ENCODE data around the gene NCMAP. TPM values are rescaled to one million over a fixed set of nuclear protein-coding genes. Genes with fewer than 3 reads are reported as not detected.

NCMAP gene
- polyA plus RNA-seq, 1 donor (not counting 4 experiments of a cell fraction or from before 2014, with no cell fraction given): 0.05 TPM

GRCh38 chr1:24536391-24536840 lies 19.5 kb upstream of the NCMAP start:
- H2AFZ ChIP-seq (ENCODE audit: control insufficient read depth, low read length): no peak overlapping the region
- no peak for FAIRE-seq
- peaks cover 8% of the 10 kb centered on the region for H3K4me1 ChIP-seq (ENCODE audit: control insufficient read depth, extremely low read depth, insufficient read depth, low read length)
- no peak for TF ChIP-seq CTCF (optimal IDR thresholded peaks at IDR 0.05 in 1 of 3, IDR thresholded peaks at IDR 0.05 in 1 of 3, conservative IDR thresholded peaks at IDR 0.05 in 1 of 3; ENCODE audit: extremely low read depth in 1 of 3, insufficient read depth in 2 of 3, low read length in 3 of 3)
- peaks cover 4 to 8% of the 10 kb centered on the region in 2 experiments for H3K36me3 ChIP-seq (ENCODE audit: control insufficient read depth in 2 of 2, extremely low read depth in 1 of 2, insufficient read depth in 2 of 2, low read length in 2 of 2)
- H4K20me1 ChIP-seq (ENCODE audit: control insufficient read depth, extremely low read depth, insufficient read depth, low read length): no peaks in the 10 kb centered on the region
- no peak overlapping the region for H3K27ac ChIP-seq (ENCODE audit: control insufficient read depth, insufficient read depth, low read length)
- H3K9me1 ChIP-seq (ENCODE audit: control insufficient read depth, extremely low read depth, insufficient read depth, low read length): no peaks in the 10 kb centered on the region
- dilution Hi-C loops (cut with MboI; ENCODE audit: extremely low pct_ligation_motif_present, low sequenced_read_pairs): no loop called here
- no peak for DNase-seq (ENCODE audit: low read depth, low spot score)
- H3K9me3 ChIP-seq (ENCODE audit: control insufficient read depth, low read depth, low read length): no peaks in the 10 kb centered on the region
- no peak overlapping the region for H3K4me3 ChIP-seq (ENCODE audit: control insufficient read depth in 2 of 3, extremely low read depth in 1 of 3, insufficient read depth in 2 of 3, low read depth in 1 of 3, low read length in 3 of 3)
- H3K79me2 ChIP-seq (ENCODE audit: control insufficient read depth, insufficient read depth, low read length): no peaks in the 10 kb centered on the region
- no peak overlapping the region for H3K9ac ChIP-seq (ENCODE audit: control insufficient read depth, extremely low read depth, insufficient read depth, low read length)
- no peaks in the 10 kb centered on the region for H3K27me3 ChIP-seq (ENCODE audit: control insufficient read depth, extremely low read depth, insufficient read depth, low read length)
- H3K4me2 ChIP-seq (ENCODE audit: control insufficient read depth, extremely low read depth, insufficient read depth, low read depth, low read length): no peak overlapping the region

- TF ChIP-seq CTCF (optimal IDR thresholded peaks at IDR 0.05 in 1 of 3, IDR thresholded peaks at IDR 0.05 in 1 of 3, conservative IDR thresholded peaks at IDR 0.05 in 1 of 3; ENCODE audit: extremely low read depth in 1 of 3, insufficient read depth in 2 of 3, low read length in 3 of 3): no peak
- no peak for TF ChIP-seq EZH2 (IDR thresholded peaks at IDR 0.05; ENCODE audit: low read length)
- Histone ChIP-seq H4K20me1 (ENCODE audit: control insufficient read depth, extremely low read depth, insufficient read depth, low read length) (no peaks in the 10 kb centered on the region), H3K9ac (ENCODE audit: control insufficient read depth, extremely low read depth, insufficient read depth, low read length) (no peak overlapping the region), H3K4me3 (ENCODE audit: control insufficient read depth in 2 of 3, extremely low read depth in 1 of 3, insufficient read depth in 2 of 3, low read depth in 1 of 3, low read length in 3 of 3) (no peak overlapping the region), H3K27me3 (ENCODE audit: control insufficient read depth, extremely low read depth, insufficient read depth, low read length) (no peaks in the 10 kb centered on the region), H3K9me3 (ENCODE audit: control insufficient read depth, low read depth, low read length) (no peaks in the 10 kb centered on the region), H3K4me2 (ENCODE audit: control insufficient read depth, extremely low read depth, insufficient read depth, low read depth, low read length) (no peak overlapping the region), H3K36me3 (ENCODE audit: control insufficient read depth in 2 of 2, extremely low read depth in 1 of 2, insufficient read depth in 2 of 2, low read length in 2 of 2) (peaks cover 2 to 3% of the 10 kb centered on the region in 2 experiments), H3K4me1 (ENCODE audit: control insufficient read depth, extremely low read depth, insufficient read depth, low read length) (peaks cover 32% of the 10 kb centered on the region), H3K27ac (ENCODE audit: control insufficient read depth, insufficient read depth, low read length) (no peak overlapping the region), H2AFZ (ENCODE audit: control insufficient read depth, low read length) (no peak overlapping the region), H3K79me2 (ENCODE audit: control insufficient read depth, insufficient read depth, low read length) (no peaks in the 10 kb centered on the region), H3K9me1 (ENCODE audit: control insufficient read depth, extremely low read depth, insufficient read depth, low read length) (no peaks in the 10 kb centered on the region)
- dilution Hi-C loops (cut with MboI; ENCODE audit: extremely low pct_ligation_motif_present, low sequenced_read_pairs): no loop called here
- FAIRE-seq (peak; percentile 5), DNase-seq (ENCODE audit: low read depth, low spot score) (no peak)
These were observed 15.6 kb upstream of the NCMAP start for GRCh38 chr1:24540051-24540905.

Data from keratinocyte (primary cell).